Tibial nerve (tissue), 4 donors: ENCODE results near the gene EMX1. TPM values are rescaled to one million over a fixed set of nuclear protein-coding genes. Genes with fewer than 3 reads are reported as not detected.

Experiments
- DNase-seq, 2 donors: peaks; one replicate each; pipeline ENCODE4 v3.0.0-alpha.2; 2019; ENCODE audit warnings: low spot score in 2 of 2
- H3K27ac ChIP-seq, 4 donors: fragments of 200-600 bp; sonication (generic) in 3 of 4; one replicate each; pipeline ENCODE4 v1.5.1; 2017 to 2019; ENCODE audit warnings: mild to moderate bottlenecking in 1 of 4
- H3K27me3 ChIP-seq, 2 donors: fragments of 200-600 bp; sonication (generic) in 1 of 2; one replicate each; pipeline versions ENCODE4 v1.5.1 to v1.6.0; 2017 to 2019
- H3K36me3 ChIP-seq, 3 donors: fragments of 200-600 bp; sonication (generic); one replicate each; pipeline ENCODE4 v1.5.1; 2018 to 2019
- H3K4me1 ChIP-seq, 4 donors: fragments of 200-600 bp; sonication (generic) in 3 of 4; one replicate each; pipeline ENCODE4 v1.5.1; 2017 to 2019
- H3K4me3 ChIP-seq, 4 donors: fragments of 200-600 bp; sonication (generic) in 3 of 4; one replicate each; pipeline ENCODE4 v1.5.1; 2017 to 2019; ENCODE audit warnings: mild to moderate bottlenecking in 1 of 4, moderate library complexity in 1 of 4
- H3K9me3 ChIP-seq, 4 donors: fragments of 200-600 bp; sonication (generic) in 3 of 4; one replicate each; pipeline ENCODE4 v1.5.1; 2017 to 2019
- EP300 ChIP-seq, 2 donors: sonication (generic); formaldehyde crosslinking; IDR thresholded peaks; one replicate each; pipeline ENCODE4 v1.6.1; 2017; ENCODE audit warnings: antibody characterized with exemption in 2 of 2, mild to moderate bottlenecking in 1 of 2
- POLR2A ChIP-seq, 2 donors: fragments of 450-650 bp; IDR thresholded peaks; one replicate each; pipeline ENCODE4 v1.6.1; 2017; ENCODE audit warnings: antibody characterized with exemption in 2 of 2, mild to moderate bottlenecking in 2 of 2, moderate library complexity in 2 of 2
- WGBS, 2 donors: methylation state at CpG; one replicate each; pipeline ENCODE4 v1.1.5; 2018; 5-methylcytosine and 5-hydroxymethylcytosine counted together
- total RNA-seq, 4 donors: library from RNA; depleted of rRNA; stranded (reverse); fragments of >200 nt; gene quantifications; one replicate each; pipeline ENCODE4 v1.1.0, GENCODE V29; 2016
- TF ChIP-seq, protein P1 (sequence below), 5 experiments: fragments of 200-600 bp in 3 of 5; fragments of 450-650 bp in 2 of 5; sonication (generic) in 3 of 5; IDR thresholded peaks; one replicate each; pipeline ENCODE4 v1.5.1; 2016 to 2019; ENCODE audit warnings: antibody characterized with exemption in 5 of 5, mild to moderate bottlenecking in 3 of 5, moderate library complexity in 2 of 5

EMX1 gene
- total RNA-seq, 4 donors from 2014 or later, result not detected

DNA sequence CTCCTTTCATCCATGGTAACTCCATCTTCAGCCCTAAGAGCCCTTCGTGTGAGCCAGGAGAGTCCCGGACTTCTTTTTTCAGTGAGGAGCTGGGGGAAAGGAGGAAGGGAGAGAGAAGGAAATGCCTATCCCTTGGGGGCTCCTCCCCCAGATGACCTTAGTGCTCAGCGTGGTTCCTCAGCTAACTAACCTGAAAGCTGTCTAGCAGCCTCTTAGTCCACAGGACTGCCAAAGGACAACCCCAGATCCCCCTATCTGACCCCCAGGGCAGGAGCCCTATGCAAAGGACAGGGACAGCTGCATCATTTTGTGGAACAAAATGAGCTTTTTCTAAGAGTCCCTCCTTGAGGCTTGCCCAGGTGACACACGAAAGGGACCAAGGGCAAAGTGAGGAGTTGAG lies 22.2 kb upstream of the EMX1 start:
- H3K36me3 ChIP-seq, result peaks cover 0 to 23% (median 0%) of the 10 kb centered on the region in 3 donors
- H3K27me3 ChIP-seq, result peaks cover 0 to 57% of the 10 kb centered on the region in 2 donors
- H3K27ac ChIP-seq, result no peak overlapping the region
- TF ChIP-seq POLR2A (IDR thresholded peaks at IDR 0.05), result no peak
- TF ChIP-seq, protein P1, sequence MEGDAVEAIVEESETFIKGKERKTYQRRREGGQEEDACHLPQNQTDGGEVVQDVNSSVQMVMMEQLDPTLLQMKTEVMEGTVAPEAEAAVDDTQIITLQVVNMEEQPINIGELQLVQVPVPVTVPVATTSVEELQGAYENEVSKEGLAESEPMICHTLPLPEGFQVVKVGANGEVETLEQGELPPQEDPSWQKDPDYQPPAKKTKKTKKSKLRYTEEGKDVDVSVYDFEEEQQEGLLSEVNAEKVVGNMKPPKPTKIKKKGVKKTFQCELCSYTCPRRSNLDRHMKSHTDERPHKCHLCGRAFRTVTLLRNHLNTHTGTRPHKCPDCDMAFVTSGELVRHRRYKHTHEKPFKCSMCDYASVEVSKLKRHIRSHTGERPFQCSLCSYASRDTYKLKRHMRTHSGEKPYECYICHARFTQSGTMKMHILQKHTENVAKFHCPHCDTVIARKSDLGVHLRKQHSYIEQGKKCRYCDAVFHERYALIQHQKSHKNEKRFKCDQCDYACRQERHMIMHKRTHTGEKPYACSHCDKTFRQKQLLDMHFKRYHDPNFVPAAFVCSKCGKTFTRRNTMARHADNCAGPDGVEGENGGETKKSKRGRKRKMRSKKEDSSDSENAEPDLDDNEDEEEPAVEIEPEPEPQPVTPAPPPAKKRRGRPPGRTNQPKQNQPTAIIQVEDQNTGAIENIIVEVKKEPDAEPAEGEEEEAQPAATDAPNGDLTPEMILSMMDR (IDR thresholded peaks at IDR 0.05), result no peak
- no peak for TF ChIP-seq EP300 (IDR thresholded peaks at IDR 0.05)
- H3K4me1 ChIP-seq, result peaks cover 0 to 7% (median 0%) of the 10 kb centered on the region in 4 donors
- 10 to 12% methylated on average over 4 of the region's 4 CpGs for WGBS, 2 donors
- H3K4me3 ChIP-seq, result no peak overlapping the region
- DNase-seq, result no peak
- H3K9me3 ChIP-seq, result no peaks in the 10 kb centered on the region

DNA sequence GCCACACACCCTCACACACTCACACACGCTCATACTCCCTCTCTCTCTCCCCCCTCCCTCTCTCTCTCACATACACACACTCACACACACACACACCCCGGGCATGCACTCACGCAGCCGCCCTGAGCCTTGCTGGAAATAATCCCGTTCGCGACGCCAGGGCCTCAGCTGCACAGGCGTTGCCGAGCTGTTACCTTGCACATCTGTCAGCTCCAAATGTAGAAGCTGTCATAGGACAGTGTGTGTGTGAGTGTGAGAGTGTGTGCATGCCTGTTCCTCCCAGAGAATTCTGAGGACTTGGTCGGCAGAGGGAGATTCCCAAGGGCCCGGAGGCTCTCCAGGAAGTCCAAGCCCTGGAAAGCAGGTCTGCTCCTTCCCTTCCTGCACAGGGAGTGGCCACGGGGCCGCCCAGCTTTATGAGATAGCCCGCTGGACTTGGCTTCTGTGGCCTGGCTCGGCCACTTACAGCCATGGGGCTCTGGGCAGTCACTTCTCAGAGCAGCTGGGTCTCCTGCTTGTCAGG lies 21.5 kb upstream of the EMX1 start:
- no peak for DNase-seq
- H3K4me3 ChIP-seq, result peak overlapping the region in 1 of 4 donors; percentile 2
- TF ChIP-seq, protein P1 (IDR thresholded peaks at IDR 0.05), result no peak
- no peak for TF ChIP-seq EP300 (IDR thresholded peaks at IDR 0.05)
- no peak for TF ChIP-seq POLR2A (IDR thresholded peaks at IDR 0.05)
- H3K27ac ChIP-seq, result no peak overlapping the region
- H3K27me3 ChIP-seq, result peaks cover 0 to 62% of the 10 kb centered on the region in 2 donors
- H3K4me1 ChIP-seq, result peaks cover 0 to 7% (median 0%) of the 10 kb centered on the region in 4 donors
- peaks cover 0 to 16% (median 0%) of the 10 kb centered on the region in 3 donors for H3K36me3 ChIP-seq
- H3K9me3 ChIP-seq, result no peaks in the 10 kb centered on the region
- WGBS, 2 donors, result 6 to 15% methylated on average over 11 to 16 of the region's 16 CpGs

DNA sequence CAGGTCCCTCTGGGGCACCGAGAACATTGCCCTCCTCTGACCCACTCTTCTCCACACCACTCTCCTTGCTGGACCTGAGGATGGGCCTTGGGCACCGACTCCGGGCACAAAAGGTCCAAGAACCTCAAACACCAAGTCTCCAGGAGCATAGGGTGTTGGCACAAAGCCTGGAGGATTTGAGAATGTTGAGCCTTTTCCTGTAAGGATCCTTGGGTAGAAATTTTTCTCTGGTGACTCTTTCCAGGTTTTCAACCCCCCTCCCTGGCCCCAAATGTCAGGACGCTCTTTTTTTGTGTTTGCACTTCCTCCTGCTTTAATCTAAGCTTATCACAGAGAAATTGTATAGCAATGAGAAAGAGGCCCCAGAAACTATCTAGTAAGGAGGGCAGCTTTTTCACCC lies 20.9 kb upstream of the EMX1 start:
- Histone ChIP-seq H3K4me1 (peaks cover 0 to 7% (median 0%) of the 10 kb centered on the region in 4 donors), H3K27me3 (peaks cover 0 to 62% of the 10 kb centered on the region in 2 donors), H3K4me3 (no peak overlapping the region), H3K36me3 (peaks cover 0 to 10% (median 0%) of the 10 kb centered on the region in 3 donors), H3K27ac (no peak overlapping the region), H3K9me3 (no peaks in the 10 kb centered on the region)
- 73 to 88% methylated on average over 4 of the region's 4 CpGs for WGBS, 2 donors
- TF ChIP-seq, protein P1 (IDR thresholded peaks at IDR 0.05), result no peak
- TF ChIP-seq EP300 (IDR thresholded peaks at IDR 0.05) (no peak), POLR2A (IDR thresholded peaks at IDR 0.05) (no peak)
- no peak for DNase-seq

DNA sequence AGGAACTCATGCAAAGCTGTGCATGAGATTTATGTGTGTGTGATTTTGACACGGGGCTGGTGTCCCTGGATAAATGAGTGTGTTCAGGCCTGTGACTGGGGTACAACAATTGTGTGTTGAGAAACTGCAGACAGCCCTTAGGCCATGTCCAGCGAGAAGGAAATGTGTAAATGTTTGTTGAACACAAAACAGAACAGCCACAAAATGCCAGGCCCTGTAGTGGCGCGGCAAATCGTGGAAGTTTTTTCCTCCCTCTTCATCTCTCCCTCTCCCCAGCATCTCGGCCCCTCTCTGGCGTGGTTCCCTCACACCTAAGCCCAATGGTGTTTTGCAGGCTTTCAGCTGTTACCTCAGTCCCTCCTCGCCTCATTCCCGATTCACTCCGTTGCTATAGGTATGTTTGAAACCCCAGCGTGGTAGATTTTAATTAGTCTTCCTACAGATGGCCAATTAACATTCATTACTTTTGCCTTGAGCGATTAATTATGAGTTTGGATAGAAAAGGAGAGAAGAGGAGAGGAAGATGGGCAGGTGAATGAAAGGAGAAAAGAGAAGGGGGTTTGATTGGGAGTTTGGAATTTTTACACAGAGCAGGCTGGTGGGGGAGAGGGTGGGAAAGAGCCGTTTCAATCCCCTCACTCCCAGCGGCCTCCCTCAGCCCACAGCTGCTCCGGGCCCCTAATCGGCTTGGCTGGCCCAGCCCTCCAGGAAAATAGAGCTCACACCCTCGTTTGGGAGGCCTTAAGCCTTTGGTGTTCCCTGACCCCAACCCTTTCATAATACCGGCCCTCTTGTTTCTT lies 19.3 kb upstream of the EMX1 start:
- DNase-seq, result no peak
- Histone ChIP-seq H3K4me3 (no peak overlapping the region), H3K9me3 (no peaks in the 10 kb centered on the region), H3K27ac (no peak overlapping the region), H3K36me3 (no peaks in the 10 kb centered on the region), H3K27me3 (peaks cover 0 to 68% of the 10 kb centered on the region in 2 donors), H3K4me1 (peaks cover 0 to 7% (median 0%) of the 10 kb centered on the region in 4 donors)
- TF ChIP-seq POLR2A (IDR thresholded peaks at IDR 0.05) (no peak), EP300 (IDR thresholded peaks at IDR 0.05) (no peak)
- TF ChIP-seq, protein P1 (IDR thresholded peaks at IDR 0.05), result no peak
- WGBS, 2 donors, result 48 to 51% methylated on average over 18 of the region's 18 CpGs

GRCh38 chr2:72898585-72898906 lies 18.8 kb upstream of the EMX1 start:
- H3K27me3 ChIP-seq, result peaks cover 0 to 74% of the 10 kb centered on the region in 2 donors
- H3K27ac ChIP-seq, result no peak overlapping the region
- no peak for TF ChIP-seq POLR2A (IDR thresholded peaks at IDR 0.05)
- WGBS, 2 donors, result 77 to 81% methylated on average over 2 of the region's 2 CpGs
- no peak for DNase-seq
- H3K9me3 ChIP-seq, result no peaks in the 10 kb centered on the region
- no peaks in the 10 kb centered on the region for H3K36me3 ChIP-seq
- H3K4me3 ChIP-seq, result no peak overlapping the region
- peaks cover 0 to 7% (median 0%) of the 10 kb centered on the region in 4 donors for H3K4me1 ChIP-seq
